ENCODE measurements around the gene SPTY2D1.

The SPTY2D1 gene

DNA sequence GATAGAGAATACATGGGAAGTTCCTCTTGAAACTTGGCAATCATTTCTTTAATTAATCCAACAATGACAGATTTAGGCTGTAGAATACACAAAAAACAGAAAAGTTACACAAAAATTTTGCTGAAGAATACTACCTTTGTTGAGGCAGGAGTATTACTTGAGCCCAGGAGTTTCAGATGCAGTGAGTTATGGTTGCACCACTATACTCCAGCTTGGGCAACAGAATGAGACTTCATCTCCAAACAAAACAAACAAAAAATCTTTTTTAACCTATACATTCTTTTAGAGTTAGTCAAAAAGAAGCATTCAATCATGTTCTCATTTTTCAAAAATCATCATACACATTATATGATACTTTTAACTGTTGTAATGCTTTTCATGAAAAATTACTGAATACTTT is 67.7 kb downstream of the SPTY2D1 start:
- DNase-seq (ENCODE audit: extremely low read depth in 1 of 2, low read depth in 1 of 2): no peak

DNA sequence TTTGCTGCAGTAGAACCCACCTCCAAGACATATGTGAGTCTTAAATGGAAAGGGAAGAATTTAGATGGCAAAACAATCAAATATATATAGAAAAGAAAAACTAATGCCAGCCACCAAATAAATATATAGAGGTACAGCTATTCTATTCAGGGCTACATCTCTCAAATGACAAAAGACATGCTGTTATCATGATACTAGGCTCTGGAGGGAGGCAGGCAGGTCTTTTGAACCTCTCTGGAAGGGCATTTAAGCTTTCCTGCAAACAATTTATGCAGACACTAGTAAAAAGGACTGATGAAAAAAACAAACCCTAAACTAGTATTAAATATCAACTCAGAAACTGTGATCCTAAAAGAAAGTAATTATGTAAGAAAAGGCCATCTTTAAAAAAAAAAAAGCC is 70.0 kb downstream of the SPTY2D1 start:
- no peak for DNase-seq (ENCODE audit: extremely low read depth in 1 of 2, low read depth in 1 of 2)

GRCh38 chr11:18563090-18563730 is 70.9 kb downstream of the SPTY2D1 start:
- DNase-seq (ENCODE audit: extremely low read depth in 1 of 2, low read depth in 1 of 2): no peak

All from activated CD8-positive, alpha-beta memory T cell treated with anti-CD3 and anti-CD28 coated beads for 1 hour (primary cell).